HG03342 (cell line): ENCODE results near the gene H3-3A.
A peak's percentile ranks its signal among the peaks of the same experiment; 100 is the strongest.

ENCODE experiments used
- ATAC-seq: cut with Tn5 transposase; IDR thresholded peaks from one replicate; pipeline ENCODE4 v1.9.1; 2021; ENCODE audit warnings: mild to moderate bottlenecking, moderate library complexity; ENCODE audit not compliant: unreplicated experiment

Gene H3-3A

DNA sequence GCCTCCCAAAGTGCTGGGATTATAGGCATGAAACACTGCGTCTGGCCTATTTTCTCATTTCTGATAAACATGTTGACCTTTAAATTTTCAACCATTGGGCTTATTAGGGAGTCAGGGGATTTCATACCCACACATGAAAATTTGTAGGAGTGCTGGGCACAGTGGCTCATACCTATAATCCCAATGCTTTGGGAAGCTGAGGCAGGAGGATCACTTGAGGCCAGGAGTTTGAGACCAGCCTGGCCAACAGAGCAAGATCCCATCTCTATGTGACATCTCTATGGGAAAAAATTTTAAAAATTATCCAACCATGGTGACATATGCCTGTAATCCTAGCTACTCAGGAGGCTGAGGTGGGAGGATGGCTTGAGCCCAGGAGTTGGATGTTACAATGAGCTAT lies 10.5 kb upstream of the H3-3A start:
- ATAC-seq: no peak

DNA sequence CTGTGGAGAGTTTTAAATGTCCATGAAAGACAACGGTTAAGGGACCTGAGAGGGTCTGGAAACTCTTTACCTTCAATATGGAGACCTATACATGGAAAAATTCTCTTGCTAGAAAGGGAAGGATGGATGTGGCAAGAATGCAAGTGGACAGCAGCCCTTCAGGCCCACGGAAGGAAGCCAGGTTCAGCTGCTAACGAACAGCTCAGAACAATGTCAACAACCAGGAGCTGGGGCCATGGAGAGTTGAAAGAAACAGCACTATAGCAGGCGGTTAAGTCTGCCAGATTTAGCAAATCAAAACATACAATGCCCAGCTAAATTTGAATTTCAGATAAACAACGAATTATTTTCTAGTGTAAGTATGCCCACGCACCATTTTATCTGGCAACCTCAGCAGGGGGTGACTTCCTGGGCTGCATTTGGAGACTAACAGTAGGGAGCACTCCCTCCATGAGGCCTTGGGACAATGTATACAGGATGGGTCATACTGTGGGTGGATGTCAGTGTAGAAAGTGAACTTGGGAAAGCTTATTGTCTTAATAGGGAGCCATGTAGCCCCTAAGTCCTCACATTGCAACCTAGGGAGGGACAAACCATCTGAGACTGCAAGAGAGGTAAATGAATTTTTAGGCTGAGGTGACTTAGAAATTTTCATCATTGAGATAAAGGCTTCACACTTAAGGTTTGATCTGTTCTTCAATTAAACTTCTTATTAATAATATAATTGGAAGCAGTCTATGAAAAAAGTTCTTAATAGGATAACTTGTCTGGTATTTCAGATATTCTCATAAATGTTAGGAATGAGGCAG lies 7.8 kb upstream of the H3-3A start:
- no peak for ATAC-seq

DNA sequence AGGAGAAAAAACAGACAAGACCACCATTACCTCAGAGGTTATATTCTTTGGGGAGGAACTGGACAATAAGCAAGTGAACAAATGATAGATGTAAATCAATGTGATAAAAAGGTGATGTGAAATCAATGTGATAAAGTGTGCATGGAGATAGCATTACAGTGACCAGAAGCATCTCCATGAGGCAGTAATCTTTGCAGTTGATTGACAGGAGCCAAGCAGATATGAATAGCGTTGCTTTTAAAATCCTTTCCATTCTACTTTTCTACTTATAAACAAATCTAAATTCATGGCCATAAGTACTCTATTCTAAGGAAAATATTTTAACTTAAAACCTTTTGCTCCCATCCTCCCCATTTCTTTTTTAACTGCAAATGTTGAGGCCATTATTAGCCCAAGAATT lies 2.8 kb upstream of the H3-3A start:
- no peak for ATAC-seq

DNA sequence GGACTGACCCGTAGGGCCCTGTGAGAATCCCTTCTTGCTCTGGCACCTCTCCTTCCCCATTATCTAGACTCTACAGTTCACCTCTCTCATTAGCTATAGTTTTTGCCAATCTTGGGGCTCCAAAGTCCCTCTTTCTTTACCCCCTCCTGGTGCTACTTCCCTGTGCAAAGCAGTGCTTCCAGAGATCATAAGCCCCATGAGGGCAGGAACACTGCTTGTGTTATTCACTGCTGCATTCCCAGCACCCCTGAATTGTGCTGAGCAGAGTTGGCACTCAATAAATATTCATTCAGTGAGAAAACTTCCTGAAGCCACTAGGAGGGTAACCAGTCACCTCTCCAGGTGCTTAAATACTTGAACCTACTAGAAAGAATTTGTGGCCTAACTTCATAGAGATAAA lies 2.1 kb upstream of the H3-3A start:
- ATAC-seq: no peak

DNA sequence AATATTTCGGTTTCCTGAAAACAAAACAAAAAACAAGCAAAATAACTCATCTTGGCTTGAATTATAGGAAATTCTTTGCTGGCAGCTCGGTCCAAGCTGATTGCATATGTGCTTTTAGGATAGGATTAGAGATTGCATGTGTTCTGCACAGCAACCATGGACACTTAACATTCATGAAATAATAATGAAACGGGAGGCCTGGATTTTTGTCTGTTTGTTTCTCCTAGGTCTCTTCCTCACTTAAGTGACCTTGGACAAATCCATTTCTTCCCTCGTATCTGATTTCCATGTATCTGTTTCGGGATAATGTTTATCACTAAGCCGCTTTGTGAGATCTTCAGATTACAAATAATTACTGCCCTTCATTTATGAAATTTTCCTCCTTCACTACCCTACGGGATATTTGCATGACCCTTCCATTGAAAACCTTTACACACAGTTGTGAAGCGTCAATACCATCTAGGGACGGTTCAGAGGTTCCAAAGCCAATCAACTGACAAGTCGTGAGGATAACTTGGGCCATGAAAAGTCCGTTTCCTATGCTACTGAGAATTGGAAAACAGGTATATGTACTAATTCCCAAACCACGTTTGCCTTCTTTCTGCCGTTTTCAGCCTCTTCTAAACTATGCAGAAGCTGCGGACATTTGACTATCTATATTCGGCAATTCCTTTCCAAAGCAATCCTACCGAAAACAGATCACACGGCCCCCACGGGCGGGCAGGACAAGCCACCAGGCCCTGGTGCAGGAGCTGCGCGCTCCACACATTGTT lies 1.3 kb upstream of the H3-3A start:
- ATAC-seq: no peak

DNA sequence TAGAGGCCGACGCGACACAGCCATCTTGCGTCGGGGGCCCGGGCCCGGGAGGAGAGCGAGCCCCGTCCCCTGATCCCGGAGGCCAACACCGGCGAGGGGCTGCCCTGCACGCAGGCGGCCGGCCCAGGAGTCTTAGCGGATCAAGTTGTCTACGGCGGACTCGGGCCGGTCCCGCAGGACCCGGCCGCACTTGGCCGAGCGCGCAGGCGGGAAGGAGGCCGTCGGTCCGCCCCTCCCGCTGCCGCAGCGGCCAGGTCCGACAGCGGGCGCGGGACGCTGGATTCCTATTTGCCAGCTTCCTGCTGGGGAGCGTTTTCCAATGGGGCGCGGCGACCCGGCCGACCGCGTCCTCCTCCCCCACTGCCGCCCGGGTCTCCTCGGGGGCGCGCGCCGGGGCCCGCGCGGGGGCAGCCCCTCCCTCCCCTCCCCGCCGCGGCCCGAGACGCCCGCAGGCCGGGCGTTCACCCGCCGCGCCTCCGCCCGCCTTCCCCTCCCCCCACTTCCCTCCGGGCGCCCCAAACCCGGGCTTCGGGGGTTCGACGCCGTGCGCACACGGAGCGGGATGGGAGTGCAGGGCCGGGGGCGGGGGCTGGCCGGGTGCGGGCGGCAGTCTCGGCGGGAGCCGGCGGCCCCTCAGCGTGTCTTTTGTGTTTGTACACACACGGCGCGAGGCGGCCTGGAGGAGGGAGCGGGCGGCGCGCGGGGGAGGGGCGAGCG lies 517 bp upstream of the H3-3A start:
- peak; percentile 27 for ATAC-seq

DNA sequence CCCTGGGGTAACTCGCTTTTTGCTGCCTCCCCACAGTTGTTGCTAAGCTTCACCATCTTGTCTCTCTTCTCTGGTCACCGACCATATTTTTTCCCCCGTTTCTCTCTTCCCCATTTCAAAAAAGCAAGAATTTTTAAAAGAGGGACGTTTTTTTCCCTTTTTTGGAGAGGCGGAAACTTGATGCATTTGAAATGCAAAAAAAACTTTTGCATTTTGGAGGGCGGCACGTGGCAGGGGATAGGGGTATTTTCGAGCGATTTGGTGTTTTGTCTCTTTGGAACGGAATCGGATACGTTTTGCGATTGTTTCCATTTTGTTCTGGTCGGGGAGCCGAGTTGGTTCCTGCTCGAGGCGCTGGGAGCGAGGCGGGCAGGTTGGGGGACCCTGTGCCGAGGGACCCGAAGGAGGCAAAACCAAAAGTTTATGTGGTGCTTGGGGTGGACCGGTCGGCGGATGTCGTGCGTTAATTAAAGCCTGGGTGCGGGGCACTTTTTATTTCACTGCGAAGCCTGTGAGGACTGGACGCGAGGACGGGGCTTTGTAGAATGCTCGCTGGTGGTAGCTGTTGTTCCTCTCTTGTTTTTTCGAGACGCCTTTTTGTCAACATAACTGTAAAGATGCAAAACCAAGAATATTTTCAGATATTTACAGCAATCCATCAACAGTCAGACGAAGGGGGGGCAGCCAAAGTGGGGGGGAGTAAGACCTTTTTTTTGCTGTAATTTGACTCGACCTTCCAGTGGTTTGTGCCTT lies 884 bp downstream of the H3-3A start:
- peak; percentile 15 for ATAC-seq

DNA sequence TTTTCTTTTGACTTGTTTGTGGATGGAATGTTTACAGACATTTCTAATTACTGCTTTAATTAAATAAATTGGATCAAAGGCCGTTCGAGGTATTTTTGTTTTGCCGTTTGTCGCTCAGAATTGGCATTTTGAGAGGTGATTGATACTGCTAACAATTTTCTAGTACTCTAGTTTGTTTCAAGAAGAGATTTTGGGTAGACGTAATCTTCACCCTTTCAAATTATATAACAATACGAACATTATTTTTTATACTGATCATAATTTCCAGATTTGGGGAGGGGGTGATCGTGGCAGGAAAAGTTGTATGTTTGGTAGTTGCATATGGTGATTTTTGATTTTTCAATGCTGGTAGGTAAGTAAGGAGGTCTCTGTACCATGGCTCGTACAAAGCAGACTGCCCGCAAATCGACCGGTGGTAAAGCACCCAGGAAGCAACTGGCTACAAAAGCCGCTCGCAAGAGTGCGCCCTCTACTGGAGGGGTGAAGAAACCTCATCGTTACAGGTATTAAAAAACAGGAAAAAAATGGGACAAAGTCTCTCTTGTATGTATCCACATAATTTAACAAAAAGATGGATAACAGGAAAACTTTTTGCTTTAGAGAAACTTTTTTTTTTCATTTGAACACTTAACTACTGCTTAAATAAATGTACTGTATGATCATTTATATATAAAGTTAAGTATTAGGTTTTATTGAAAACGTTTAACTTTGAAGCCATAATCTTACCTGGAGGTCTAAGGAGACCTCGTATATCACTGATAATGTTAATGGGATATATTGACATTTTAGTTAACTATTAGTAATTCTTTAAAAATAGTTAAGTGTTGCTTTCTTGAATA lies 1.7 kb downstream of the H3-3A start:
- ATAC-seq: no peak

DNA sequence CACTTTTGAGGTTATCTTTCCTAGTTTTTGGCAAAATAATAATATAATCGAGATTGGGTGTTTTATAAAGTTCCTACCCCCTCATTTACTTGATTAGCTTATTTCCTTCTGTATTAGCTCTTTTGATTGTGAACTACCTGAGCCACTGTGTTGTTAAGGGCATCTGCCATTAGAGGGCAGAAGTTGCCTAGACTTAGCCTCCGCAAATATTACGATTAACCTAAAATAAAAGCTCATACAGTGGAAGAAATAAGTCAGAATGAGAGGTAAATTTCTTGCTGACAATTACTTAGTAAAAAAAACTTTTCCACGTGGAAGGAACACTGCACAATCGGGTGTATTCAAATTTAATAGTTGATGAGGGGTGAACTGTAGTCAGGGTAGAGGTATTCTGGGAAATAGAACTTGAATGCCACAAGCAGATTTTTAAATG lies 2.3 kb downstream of the H3-3A start:
- ATAC-seq: no peak

DNA sequence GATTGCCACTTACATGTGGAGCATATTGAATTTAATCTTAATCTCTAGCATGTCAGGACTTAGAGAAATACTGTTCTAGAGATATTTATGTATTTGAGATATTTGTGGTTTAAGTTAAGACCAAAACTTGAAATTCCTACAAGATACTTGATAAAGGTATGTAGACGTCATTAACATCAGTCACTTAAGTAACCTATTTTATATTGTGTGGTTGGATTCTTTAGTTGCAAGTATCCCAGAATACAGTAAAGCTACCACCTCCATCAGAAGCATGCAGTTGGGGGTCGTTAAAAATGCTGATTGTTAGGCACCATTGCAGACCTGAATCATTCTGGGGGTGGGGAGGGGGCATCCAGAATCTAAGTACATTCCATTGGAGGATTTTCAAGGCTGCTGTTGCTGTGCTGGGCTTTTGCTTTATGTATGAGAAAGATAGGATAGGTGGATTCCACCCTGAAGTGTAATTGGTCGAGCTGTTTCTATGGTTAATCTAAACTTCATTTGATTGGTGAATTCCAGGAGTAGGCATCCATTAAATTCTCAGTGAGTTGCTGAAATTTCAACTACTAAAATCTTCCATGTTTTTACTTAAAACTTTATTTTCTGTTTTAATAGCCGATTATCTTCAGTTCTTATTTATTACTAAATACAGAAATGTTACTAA lies 4.0 kb downstream of the H3-3A start:
- no peak for ATAC-seq

DNA sequence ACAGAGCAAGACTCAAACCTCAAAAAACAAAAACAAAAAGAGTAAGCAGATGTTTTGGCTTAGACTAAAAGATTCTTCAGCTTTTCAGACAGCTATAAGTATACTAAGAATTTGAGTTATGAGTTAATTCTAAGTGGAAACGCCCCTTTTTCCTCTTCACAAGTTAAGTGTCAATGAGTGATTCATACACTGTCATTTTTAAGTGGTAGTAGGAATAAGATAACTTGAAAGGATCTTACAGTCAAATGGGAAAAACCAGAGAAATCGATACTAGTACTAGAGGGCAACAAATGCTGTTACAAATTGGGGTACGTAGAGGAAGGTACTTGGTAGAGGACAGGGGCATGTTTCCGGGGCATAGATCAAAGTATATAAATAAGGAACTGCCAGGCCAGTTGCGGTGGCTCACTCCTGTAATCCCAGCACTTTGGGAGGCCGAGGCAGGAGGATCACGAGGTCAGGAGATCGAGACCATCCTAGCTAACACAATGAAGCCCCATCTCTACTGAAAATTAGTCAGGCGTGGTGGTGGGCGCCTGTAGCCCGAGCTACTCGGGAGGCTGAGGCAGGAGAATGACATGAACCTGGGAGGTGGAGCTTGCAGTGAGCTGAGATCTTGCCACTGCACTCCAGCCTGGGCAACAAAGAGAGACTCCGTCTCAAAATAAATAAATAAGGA lies 7.4 kb downstream of the H3-3A start:
- ATAC-seq: no peak

DNA sequence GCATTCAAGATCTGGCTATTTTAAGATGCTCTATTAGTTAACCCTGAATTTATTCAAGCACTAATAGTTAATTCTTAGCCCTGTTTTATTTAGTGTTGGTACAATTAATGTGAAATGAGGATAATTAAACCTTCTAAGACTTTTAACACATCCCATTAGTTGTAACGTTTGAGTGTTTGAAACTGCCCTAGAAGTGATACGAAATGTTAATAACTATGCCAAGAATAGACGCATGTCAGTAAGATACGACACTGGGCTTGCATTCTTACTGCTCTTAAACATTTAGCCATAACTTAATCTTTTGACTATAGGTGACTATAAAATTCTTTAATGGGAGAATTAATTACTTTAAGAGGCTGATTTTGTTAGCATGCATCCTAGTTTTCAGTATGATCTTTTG lies 9.8 kb downstream of the H3-3A start:
- no peak for ATAC-seq

DNA sequence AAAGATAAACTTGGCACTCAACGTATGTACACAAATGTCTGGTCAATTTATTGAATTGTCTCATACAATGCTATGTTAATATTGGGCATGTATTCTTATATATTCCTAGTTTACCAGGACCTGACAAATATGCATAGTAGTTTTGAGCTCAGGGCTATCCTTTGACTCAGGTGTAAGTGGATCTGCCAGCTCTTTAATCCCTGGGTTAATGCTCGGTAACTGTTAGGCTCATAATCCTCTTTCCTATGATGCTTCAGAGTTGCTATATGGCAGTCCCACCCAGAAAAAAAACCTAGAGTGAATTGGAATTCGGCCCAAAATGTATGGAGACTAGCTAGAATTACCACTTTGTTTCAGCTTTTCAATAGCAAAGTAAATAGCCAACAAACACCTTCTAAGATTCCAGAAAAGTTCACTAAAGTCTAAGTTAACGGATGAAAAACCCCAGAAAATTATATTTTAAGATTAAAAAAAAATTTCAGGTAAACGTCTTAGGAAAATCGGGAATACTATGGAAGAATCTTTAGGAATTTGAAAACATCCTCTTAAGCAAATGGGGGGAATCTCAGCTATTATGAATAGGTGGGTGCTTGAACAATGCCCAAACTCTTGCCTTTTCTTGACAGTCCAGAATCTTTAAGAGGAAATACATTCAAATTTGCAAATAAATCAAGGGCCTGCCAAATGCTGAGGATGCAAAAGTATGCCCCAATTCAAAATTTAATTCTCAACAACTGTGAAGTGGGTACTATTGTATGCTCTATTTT lies 10.9 kb downstream of the H3-3A start:
- ATAC-seq: no peak

DNA sequence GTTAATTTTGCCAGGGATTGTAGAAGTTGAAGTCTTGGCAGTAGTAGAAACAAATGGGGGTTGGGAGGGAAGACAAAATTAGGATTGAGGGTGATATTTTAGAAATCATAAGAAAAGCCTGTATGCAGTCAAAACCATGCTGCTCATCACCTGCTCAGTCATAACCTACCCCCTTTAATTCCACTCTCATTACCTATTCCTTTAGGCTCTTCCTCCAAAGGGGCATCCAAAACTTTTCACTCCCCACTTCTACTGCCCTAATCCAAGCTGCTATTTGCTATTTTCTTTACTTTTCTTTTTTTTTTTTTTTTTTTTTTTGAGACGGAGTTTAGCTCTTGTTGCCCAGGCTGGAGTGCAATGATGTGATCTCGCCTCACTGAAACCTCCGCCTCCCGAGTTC lies 11.5 kb downstream of the H3-3A start:
- no peak for ATAC-seq

DNA sequence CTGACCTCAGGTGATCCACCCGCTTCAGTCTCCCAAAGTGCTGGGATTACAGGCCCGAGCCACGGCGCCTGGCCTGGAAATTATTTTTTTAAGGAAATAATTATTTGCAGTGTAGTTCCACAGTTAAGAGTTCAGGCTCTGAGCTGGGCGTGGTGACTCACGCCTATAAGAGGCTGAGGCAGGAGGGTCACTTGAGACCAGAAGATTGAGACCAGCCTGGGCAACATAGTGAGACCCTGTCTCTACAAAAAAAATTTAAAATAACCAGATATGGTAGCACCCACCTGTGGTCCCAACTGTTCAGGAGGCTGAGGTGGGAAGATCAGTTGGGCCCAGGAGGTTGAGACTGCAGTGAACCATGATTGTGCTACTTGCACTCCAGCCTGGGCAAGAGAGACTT lies 13.9 kb downstream of the H3-3A start:
- no peak for ATAC-seq

DNA sequence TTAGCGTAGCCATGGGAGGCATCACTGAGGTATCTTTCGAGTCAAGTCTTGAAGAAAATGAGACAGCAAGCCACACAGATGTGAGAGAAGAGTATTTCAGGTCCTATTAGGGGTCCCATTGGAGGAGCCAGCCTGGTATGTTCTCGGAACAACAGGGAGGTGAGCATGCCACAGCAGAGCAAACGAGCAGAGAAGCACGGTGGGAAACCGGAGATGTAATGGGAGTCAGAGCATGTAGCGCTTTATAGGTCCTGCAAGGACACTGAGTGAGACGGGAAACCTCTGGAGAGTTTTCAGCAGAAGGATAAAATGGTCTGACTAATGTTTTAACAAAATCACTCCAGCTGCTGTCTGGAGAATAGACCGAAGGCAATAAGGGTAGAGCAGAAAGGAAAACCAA lies 15.9 kb downstream of the H3-3A start:
- no peak for ATAC-seq

DNA sequence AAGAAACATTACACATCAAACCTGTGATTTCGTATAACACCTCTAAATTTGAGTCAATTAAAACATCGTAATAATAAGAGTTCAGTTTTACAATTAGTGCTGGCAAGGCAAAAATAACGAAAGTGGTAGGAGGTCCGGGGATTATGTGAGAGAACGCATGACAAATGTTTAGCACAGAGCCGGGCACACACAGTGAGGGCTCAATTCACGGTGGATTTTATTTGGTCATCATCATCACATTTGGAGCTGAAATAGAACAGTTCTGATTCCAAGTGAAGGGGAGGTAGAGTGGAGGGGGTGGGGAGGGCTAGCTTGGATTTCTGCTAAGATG lies 20.0 kb downstream of the H3-3A start:
- ATAC-seq: no peak

DNA sequence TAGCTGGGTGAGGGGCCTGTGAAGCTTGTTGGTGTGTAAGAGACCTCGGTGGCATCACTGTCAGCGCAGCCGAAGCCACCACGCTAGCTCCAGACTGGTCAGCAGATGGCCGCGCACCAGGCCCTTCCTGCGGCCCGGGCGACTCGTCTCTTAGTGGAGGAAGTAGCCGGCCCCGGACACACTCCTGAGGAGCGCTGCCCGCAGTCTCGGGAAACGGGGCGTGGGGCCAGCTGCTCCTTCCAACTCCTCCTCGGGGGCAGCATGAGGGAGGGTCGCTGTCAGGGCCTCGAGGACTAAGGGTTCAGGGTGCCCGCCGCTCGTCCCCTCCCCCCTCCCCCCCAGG lies 20.4 kb downstream of the H3-3A start:
- ATAC-seq: peak; percentile 20
